Measurements from ENCODE around the gene GAS1.

Gene GAS1

DNA sequence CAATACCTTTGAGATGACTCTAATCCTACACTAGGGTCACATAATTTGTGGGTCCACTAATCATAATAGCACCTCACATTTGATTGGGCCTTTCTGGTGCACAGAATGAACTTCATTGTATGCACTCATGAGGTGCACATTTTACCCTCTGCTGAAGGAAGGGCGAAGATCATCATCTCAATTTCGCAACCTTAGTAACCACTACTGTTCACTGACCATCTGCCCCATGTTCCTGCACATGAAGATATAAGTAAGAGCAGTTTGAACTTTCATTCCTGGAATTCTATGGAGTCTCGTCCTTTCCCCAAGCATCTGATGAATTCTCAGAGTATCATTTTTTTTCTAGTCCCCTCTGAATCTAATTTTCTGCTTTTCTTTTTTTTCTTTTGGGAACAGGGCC lies 21.2 kb downstream of the GAS1 start:
- no peak for DNase-seq (ENCODE audit: low read depth in 1 of 2, low spot score in 1 of 2)

DNA sequence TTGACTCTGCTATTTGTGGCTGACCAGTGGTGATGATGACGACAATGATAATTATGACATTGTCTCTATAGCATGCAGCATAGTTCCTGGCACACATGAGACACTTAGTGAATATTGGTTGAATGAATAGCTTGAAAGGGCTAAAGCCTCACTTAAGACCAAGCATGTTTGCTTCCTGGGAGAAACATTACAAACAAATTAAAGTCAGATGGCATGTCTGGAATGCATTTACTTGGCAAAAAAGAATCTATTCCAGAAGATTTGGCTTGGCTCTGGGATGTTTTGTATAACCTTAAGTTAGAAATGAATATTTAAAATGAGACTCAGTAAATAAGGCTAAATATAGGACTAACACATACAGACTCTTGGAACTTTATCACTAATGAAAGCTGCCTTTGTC lies 21.6 kb downstream of the GAS1 start:
- DNase-seq (ENCODE audit: low read depth in 1 of 2, low spot score in 1 of 2) = no peak

DNA sequence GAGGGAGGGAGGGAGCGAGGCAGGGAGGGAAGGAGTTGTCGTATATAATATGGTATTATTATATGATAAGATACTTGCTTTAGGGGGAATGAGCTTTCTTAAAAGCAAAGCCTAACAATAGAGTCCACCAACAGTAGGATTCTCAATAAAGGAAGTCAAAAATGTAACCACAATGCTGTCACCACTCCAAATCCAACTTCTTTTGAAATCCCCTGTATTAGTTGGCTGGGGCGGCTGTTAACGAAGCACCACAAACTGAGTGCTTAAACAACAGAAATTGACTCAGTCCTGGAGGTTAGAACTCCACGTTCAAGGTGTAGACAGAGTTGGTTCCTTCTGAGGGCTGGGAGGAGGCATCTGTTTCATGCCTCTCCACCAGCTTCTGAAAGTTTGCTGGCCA lies 23.1 kb downstream of the GAS1 start:
- no peak for DNase-seq (ENCODE audit: low read depth in 1 of 2, low spot score in 1 of 2)

DNA sequence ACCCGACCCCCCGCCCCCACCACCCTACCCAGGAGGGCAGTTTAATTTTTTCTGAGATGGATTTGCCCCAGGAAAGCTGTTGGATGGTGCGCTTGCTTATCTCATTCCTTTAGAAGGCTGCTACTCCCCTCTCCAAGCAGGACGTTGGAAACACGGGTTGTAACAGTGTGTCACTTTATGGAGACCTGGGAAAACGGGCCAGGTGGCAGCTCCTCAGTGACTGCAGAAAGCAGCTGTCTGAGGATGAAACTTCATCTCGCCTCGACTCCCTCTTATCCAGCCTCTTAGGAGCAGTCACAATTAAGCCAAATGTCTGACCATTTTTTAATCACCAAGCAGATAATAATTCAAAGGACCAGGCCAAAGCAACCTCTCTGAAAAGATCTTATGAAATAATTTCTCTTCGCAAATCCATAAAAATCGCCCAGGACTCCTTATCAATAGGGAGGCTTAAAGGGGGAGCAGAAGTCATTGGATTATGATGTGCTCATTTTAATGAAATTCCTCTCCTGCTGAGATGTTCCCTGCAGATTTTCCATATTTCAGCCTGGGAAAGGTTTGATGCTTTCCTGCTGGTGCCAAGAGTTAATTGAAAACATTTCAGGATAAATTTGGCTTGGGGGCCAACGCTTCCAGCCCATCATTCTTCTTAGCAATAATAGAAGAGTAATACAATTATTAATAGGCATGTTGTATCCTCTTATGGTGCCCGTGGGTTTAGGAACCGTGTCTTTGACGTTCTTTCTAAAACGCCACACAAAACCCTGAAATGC lies 26.0 kb downstream of the GAS1 start:
- DNase-seq (ENCODE audit: low read depth in 1 of 2, low spot score in 1 of 2) = no peak

DNA sequence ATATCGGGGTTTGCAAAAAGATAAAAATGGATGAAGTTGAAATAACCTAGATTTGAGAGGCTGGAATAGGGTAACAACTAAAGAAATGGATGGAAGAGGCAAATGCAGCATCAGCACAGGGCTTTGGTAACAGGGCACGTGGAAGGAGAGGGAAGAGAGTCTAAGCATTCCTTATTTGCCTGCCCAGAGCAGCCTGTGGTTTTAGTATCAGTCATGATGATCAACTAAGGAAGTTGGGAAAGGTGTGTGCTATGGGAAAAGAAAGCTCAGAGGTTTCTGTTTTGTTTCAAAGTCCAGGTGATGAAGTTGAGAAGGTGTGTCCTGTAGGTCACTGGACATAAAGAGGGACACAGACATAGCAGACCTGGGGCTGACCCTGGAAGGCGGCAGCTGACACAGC lies 28.8 kb downstream of the GAS1 start:
- no peak for DNase-seq (ENCODE audit: low read depth in 1 of 2, low spot score in 1 of 2)

DNA sequence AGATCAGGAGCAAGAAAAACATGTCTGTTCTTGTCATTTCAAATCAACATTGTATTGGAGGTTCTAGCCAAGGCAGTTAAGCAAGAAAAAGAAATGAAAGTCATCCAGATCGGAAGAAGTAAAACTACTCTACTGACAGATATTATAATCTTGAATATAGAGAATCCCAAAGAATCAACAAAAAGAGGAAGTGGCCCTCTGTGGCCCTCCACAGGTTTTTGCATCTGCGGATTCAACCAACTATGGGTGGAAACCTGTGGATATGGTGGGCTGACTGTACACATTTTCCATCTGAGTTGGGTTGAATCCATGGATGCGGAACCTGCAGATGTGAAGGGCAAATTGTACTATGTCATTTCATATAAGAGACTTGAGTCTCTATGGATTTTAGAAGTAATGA lies 35.1 kb downstream of the GAS1 start:
- DNase-seq (ENCODE audit: low read depth in 1 of 2, low spot score in 1 of 2) = no peak

DNA sequence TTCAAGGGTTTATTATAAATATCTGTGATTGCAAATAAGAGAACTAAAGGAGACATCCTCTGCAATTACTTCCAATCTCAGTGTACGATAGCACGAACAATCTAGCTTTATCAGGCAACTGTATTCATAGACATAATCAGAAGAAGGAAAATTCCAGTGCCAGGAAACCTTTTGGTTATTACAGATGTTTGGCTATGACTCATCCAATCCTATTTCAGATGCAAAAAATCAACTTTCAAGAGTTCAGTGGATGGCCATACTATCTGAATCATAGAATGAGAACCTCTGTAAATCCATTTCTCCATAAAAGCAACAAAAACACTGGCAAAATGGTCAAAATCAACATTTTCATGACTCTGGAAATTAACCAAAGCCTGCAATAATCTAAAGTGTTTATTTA lies 37.9 kb downstream of the GAS1 start:
- no peak for DNase-seq (ENCODE audit: low read depth in 1 of 2, low spot score in 1 of 2)

DNA sequence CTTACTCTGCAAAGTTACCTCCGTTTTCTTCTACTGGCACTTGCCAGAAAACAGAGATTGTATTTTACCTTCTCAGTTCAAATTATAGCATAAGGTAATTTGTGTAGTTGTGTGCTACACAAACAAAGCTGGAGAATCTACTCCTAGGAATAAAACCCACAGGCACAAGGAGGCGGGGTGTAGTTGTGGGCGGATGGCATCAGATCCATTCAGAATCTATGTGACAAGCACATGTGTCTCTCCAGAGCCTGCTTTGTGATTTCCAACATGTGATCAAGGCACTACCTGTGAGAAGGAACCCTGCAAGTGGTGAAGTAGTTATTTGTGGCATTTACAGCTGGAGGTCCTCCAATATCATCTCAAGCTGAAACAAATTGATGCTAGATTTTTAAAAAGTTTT lies 39.0 kb downstream of the GAS1 start:
- DNase-seq (ENCODE audit: low read depth in 1 of 2, low spot score in 1 of 2) = no peak

DNA sequence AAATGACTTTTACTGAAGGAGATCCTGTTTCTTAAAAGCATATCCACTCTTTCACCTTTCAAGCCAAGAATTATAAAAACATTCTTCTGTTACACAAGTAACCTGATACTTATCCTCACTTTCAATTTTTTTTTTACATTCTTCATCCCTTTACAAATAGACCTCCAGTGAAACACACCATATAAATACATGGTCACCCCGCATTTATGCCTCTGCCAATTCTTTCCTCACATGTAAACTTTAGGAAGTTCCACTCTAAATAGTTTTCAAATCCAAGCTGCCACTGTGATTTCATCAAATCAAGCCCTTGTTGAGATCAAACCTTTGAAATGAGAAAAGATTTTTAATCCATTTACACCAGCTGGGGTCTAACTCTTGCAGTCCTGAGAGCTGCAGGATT lies 40.0 kb downstream of the GAS1 start:
- no peak for DNase-seq (ENCODE audit: low read depth in 1 of 2, low spot score in 1 of 2)

DNA sequence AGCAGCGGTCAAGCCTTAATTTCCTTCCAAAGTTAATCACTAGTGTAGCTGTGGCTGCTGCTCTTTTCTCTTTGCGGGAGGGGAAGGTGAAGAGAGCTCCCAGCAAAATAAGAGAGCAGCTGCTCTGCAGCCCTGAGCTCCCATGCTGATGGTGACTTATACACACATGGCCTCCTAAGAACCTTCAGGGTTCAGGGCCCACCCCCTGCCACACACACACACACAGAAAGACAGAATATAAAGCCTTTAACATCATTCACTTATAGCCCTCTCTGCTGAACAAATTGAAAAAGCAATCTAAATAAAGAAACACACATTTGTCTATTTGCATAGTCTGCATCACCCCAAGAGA lies 43.6 kb downstream of the GAS1 start:
- DNase-seq (ENCODE audit: low read depth in 1 of 2, low spot score in 1 of 2) = no peak

DNA sequence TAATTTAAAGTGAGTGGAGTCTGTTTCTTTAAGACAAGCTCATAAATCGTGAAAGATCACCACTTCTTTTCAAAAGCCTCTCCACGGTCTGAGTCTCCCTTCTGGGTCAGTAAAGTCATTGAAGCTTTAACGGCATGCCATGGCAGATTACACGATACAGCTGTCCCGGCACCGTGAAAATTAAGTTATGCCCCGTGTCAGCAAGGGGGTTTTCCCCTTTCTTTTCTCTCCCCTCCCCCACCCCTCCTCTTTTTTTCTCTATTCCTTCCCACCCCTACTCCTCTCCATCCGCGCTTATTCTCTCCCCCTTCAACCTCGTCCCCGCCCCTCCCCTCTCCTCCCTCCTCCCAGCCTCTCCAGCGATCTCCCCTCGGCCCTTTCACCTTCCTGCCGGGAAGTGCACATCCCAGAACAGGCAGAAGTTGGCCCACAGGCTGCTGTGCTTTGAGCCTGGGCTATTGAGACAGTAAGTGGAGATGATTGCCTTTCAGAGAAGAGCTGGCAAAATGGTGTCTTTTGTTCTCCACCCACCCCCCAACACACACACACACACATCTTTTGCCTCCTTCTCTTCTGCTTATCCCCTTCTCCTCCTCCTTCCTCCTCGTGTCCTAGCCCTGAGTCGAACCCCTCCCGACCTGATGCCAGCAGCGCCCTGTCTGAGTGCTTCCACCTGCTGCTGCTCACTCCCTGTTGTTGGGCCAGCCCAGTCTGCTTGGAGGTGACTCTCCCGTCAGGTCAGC lies 44.1 kb downstream of the GAS1 start:
- DNase-seq (ENCODE audit: low read depth in 1 of 2, low spot score in 1 of 2) = no peak

DNA sequence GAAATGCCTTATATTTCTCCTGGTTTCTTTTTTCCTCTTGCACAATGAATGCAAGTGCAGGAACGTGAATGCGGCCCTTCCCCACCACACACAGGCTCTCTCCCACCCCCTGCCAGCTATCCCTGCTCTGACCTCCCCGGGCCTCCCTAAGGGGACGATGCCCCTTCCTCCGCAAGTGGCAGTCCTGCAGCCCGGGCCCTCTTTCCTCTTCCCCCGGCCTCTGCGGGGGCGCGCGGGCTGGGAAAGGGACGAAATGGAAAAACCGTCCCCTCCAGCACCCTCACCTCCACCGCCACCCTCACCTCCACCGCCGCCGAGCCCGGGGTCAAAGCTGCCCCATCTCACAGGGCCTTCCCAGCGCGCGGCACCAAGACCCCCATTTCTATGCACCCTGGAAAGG lies 44.7 kb downstream of the GAS1 start:
- no peak for DNase-seq (ENCODE audit: low read depth in 1 of 2, low spot score in 1 of 2)

DNA sequence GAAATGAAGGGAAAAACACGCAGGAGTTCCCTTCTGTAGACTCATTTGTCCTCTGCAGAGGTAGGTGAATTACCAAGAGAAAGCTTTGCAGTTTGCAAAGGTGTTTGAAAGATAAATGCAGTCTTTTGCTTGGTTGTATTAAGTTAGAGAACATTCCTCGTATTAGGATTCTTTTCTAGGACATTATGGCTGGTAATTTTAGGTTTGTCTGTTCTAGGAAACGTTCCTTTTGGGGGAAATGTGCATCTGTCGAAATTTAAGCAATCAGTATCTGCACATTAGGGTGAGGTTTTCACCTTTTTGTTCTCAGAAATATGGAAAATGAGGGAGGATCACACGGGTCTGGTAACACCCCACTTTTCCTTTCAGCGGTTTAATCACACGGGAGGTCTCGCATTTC lies 45.1 kb downstream of the GAS1 start:
- no peak for DNase-seq (ENCODE audit: low read depth in 1 of 2, low spot score in 1 of 2)

DNA sequence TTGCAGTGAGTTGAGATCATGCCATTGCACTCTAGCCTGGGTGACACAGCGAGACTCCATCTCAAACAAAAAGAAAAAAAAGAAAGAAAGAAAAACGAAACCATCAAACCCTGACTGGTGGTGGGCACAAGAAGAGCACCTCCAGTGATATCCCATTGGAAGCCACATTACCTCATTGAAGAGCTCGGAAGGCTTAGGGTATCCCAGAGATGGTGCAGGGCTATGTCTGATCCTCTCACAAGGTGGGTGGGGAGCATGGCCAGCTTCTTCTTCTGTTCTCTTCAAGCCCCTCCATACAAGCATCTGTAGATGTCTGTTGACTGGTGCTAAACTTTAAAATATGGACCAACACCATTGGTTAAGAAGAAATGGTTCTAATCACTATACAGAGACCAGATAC lies 45.8 kb downstream of the GAS1 start:
- DNase-seq (ENCODE audit: low read depth in 1 of 2, low spot score in 1 of 2) = no peak

Measured in stimulated activated CD4-positive, alpha-beta T cell treated with anti-CD3 and anti-CD28 coated beads, Interleukin-15, amount 100 ng/mL, for 1 hour (primary cell).